Fibroblast of mammary gland (primary cell): ENCODE measurements around the gene ARMC6.
"Not testable (repeated sequence)": the region's sequence is repeated elsewhere in the genome, so short reads cannot be mapped to it uniquely, and the experiment has no call there.

Experiments used
- DNase-seq: peaks from one replicate; pipeline ENCODE4 v3.0.0-alpha.2; 2010; ENCODE audit warnings: low read depth
- H3K4me3 ChIP-seq: 2 replicates; pipeline ENCODE4 v1.5.1; 2011; ENCODE audit warnings: low read depth, mild to moderate bottlenecking, low read length, moderate library complexity; ENCODE audit not compliant: control insufficient read depth
- TF ChIP-seq, protein P1 (sequence below): conservative IDR thresholded peaks from 2 replicates; pipeline ENCODE4 v1.5.1; 2011; ENCODE audit warnings: low read depth, low read length, inconsistent platforms; ENCODE audit not compliant: control insufficient read depth, insufficient read depth

ARMC6 gene

DNA sequence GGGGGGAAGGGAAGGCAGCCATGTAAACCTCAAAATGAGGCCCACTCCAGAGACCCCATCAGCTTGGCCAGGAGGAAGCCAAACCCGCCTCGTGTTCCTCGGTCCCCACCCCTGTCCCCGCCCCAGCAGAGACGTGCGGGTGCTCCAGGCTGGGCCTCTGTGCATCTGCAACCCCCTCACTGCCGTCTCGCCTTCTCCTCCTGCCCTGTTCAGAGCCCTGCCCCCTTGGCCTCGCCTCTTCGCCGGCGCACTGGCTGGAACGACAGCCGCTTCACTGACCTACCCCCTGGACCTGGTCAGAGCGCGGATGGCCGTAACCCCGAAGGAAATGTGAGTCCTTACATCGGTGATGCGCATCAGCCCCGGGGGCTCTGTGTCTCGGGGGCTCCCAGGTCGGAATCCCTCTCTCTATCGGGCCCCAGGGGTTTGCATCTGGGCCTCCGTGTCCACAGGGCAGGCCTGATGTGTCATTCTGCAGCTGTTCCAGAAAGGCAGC lies 72.7 kb downstream of the ARMC6 start:
- H3K4me3 ChIP-seq, result peak overlapping the region; percentile 52
- TF ChIP-seq, protein P1, sequence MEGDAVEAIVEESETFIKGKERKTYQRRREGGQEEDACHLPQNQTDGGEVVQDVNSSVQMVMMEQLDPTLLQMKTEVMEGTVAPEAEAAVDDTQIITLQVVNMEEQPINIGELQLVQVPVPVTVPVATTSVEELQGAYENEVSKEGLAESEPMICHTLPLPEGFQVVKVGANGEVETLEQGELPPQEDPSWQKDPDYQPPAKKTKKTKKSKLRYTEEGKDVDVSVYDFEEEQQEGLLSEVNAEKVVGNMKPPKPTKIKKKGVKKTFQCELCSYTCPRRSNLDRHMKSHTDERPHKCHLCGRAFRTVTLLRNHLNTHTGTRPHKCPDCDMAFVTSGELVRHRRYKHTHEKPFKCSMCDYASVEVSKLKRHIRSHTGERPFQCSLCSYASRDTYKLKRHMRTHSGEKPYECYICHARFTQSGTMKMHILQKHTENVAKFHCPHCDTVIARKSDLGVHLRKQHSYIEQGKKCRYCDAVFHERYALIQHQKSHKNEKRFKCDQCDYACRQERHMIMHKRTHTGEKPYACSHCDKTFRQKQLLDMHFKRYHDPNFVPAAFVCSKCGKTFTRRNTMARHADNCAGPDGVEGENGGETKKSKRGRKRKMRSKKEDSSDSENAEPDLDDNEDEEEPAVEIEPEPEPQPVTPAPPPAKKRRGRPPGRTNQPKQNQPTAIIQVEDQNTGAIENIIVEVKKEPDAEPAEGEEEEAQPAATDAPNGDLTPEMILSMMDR, result no peak
- peak; percentile 26 for DNase-seq

DNA sequence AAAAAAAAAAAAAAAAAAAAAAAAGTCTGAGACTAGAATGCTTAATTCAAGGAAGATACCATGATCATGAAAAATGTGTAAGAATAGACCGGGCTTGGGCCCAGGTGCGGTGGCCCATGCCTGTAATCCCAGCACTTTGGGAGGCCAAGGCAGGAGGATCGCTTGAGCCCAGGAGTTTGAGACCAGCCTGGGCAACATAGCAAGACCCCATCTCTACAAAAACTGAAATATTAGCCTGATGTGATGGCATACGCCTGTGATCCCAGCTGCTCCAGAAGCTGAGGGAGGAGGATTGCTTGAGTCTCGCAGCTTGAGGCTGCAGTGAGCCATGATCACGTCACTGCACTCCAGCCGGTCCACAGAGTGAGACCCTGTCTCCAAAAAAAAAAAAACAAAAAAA lies 73.5 kb downstream of the ARMC6 start:
- DNase-seq, H3K4me3 ChIP-seq: not testable (repeated sequence)

DNA sequence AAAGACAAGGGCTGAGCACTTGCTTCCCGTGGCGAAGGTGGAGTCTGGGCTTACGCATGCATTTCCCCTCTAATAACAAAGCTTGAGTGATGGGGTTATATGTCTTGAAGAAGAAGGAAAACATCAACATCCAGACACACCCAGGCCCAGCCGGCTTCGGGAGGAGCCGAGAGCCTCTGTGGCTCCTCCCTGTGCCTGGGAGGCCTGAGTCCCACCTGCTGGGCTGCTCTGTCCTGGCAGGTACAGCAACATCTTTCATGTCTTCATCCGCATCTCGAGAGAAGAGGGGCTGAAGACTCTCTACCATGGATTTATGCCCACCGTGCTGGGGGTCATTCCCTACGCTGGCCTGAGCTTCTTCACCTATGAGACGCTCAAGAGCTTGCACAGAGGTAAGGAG lies 74.3 kb downstream of the ARMC6 start:
- DNase-seq, result no peak
- no peak overlapping the region for H3K4me3 ChIP-seq
- TF ChIP-seq, protein P1, result no peak
